T-helper 2 cell treated with Interferon-gamma antibody and Interleukin-4, amounts not matched to agents 100 ng/mL and 5 ng/mL, for 36 hours (primary cell): Measurements from ENCODE around the gene IL9. TPM values are rescaled to one million over a fixed set of nuclear protein-coding genes. Genes with fewer than 3 reads are reported as not detected.

ENCODE experiments used
- intact Hi-C: fragments of 100-400 bp; cut with micrococcal nuclease; formaldehyde crosslinking; loops from one replicate; pipeline ENCODE4 v1.15.1; 2023
- total RNA-seq: library from RNA; stranded (reverse); gene quantifications from 2 replicates; pipeline ENCODE4 v1.2.3, GENCODE V29; 2022

IL9 gene
- total RNA-seq, 1 donor from 2014 or later = 0.59 TPM

DNA sequence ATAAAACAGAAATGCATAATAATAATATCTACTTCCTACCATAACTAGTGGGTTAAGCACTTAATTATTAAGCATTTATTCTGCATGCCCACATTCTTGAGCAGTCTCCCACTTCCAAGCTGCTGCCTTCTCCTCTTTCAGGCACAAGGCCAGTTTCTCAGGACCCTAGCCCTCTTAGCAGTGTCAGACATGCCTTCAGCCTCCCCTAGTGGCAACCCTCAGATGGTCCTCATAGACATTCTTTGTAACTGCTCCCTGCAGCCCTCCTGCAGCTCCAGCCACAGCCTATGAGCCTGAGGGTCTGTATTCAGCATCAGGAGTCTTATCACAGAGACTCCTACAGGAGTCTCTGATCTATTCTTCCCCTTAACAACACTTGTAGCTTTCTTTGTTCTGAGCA lies 3.9 kb downstream of the IL9 start:
- intact Hi-C loops = loop anchor here (1.0 kb wide), 1 partner anchor 23 kb away; no protein-coding TSS in a partner anchor

- intact Hi-C loops = loop anchor here (1.0 kb wide), 1 partner anchor 23 kb away; no protein-coding TSS in a partner anchor
Observed at GRCh38 chr5:135891268-135891667, 4.4 kb downstream of the IL9 start.

GRCh38 chr5:135890867-135891266 lies 4.8 kb downstream of the IL9 start:
- intact Hi-C loops = loop anchor here (1.0 kb wide), 1 partner anchor 23 kb away; no protein-coding TSS in a partner anchor

- intact Hi-C loops = no loop called here
Observed at GRCh38 chr5:135890296-135890695, 5.3 kb downstream of the IL9 start.

DNA sequence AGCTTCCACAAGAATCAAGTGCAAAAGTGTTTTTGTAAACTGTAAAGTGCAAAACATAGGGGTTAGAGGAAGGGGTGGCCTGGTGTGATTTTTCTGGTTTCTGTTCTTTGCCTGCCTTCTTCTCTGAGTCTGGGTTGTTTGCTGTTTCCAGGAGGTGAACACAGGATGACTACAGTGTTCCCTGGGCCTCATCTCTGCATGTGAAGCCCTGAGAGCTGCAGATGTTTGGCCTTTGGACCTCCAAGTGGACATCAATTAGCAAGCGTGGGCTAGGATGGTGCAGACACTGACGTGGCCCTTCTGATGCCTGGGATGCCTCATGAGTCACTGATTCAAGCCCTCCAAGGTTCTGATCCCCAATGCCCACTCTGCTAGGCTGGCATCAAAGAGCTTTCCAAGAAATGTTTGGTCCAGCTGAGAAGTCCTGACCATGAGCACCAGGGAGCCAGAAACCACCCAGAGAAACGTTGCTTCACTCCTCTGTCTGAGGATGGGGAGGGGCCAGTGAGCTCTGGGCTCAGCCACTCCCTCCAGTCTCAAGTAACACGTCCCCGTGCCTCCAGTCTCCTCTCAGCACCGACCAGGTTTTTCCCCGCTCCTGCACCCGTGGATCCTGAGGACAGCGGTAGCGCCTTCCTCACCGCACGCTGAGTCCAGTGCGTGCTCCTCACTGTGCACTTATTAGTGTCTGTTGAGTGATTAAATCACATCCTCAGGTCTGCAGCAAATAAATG lies 7.6 kb downstream of the IL9 start:
- intact Hi-C loops = loop anchor here (1.0 to 2.0 kb wide), 5 partner anchors 174 to 537 kb away; no protein-coding TSS in a partner anchor

DNA sequence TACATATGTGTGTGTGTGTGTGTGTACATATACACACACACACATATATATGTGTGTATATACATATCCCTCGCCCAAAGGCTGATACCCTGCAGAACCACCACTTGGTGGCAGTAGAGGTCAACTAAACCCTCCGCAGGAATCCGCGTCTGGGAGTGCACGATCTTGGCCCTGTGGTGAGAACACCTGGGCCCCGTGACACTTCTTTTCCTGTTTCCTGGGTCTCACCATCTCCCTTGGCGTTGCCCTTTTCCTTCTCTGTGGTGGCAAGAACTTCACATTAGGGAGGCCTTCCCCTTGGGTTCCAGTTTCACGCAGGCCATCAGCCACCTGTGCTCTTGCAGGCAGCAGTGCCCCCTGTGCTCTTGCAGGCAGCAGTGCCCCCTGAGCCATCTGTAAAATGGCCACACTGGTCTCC lies 8.2 kb downstream of the IL9 start:
- intact Hi-C loops = loop anchor here (1.0 to 2.0 kb wide), 5 partner anchors 175 to 537 kb away; no protein-coding TSS in a partner anchor

DNA sequence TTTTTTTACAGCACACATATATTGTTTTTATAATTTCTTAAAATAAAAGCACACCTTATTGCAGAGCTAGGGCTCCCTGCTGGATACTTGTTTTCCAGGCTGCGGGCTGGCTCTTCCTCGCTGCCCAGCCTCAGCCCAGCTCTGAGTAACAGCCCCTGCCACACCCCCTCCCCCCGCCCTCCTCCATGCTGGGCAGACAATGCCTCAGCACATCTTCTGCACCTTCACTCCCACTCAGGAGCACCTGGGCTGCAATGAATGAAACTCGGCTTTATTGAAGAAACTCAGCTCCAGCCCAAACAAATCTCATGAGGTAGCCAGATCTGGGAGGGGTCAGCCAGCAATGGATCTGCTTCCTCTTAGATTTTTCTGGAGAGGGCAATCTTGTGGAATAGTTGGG lies 9.5 kb downstream of the IL9 start:
- intact Hi-C loops = loop anchor here (2.0 kb wide), 1 partner anchor 539 kb away; no protein-coding TSS in a partner anchor

GRCh38 chr5:135885031-135885430 lies 10.6 kb downstream of the IL9 start:
- intact Hi-C loops = no loop called here

DNA sequence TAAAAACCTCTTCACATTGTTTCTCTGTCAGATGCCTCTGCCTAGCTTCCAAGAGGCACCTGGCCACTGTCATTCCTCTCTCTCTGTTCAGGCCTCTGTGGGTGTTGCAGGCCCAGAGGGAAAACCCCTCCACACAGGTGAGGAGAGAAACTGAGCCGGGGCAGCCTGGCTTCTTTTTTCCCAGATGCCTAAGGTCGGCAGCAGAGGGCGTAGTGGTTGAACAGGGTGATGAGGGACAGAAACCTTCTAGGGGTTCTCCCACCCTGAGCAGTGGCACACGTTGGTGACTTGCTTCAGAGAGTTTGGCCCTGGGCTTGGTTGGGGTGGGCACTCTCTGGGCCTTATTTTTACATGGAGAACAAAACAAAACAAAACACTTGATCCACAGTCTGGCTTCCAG lies 12.2 kb downstream of the IL9 start:
- intact Hi-C loops = no loop called here

DNA sequence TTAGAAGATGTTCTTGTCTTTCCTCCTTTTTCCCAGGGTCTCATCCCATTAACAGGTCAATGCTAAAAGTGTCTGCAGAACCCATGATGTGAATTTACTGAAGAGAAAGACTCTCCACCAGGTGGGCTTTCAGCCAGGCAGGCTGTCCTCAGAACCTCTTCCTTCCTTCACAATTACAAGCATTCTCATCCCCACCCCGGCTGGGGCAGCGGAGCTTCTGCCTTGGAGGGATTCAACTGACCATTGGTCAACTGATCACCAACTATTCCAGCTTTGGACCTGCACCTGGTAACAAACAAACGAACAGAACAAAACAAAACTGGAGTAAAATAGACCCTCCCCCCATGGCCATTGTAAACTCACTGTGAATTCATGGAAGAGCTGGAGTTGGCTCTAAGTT lies 12.6 kb downstream of the IL9 start:
- intact Hi-C loops = no loop called here

DNA sequence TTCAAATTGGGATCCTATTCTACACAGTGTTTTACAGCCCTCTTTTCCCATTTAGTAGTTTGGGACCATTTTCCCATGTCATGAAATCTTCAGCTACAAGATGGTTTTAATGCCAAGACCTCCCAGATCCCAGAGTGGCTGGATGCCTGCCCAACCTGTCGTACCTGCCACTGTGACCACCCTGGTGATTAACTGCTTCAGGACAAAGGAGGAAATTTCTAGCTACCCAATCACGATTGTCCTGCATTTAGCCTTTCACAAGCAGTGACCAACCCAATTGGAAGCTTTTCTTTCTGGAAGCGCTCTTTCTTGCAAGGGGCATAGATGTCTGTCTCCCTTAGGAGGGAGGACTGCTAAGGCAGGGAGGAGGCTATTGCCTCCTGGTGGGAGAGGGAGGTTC lies 13.8 kb downstream of the IL9 start:
- intact Hi-C loops = no loop called here

GRCh38 chr5:135881244-135881643 lies 14.4 kb downstream of the IL9 start:
- intact Hi-C loops = no loop called here

DNA sequence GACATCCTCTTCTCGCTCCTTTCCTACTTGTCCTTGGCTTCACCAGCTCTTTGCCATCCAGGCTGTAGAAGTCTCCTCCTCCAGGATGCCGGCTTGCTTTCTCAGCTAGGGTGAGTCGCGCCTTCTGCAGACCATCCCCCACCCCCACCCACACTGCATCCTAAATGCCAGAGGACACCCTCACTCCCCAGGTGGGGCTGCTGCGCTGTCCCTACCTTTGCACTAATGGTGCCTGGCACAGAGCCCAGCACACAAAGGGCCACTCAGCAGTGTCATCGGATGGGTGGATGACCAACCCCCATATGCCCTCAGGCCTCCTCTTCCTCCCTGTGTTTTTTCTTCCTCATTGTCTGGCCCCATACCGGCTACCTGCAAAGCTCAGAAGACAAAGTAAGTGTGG lies 14.8 kb downstream of the IL9 start:
- intact Hi-C loops = no loop called here

GRCh38 chr5:135880278-135880677 lies 15.4 kb downstream of the IL9 start:
- intact Hi-C loops = no loop called here

- intact Hi-C loops = no loop called here
Observed at GRCh38 chr5:135879591-135879990, 16.1 kb downstream of the IL9 start.

DNA sequence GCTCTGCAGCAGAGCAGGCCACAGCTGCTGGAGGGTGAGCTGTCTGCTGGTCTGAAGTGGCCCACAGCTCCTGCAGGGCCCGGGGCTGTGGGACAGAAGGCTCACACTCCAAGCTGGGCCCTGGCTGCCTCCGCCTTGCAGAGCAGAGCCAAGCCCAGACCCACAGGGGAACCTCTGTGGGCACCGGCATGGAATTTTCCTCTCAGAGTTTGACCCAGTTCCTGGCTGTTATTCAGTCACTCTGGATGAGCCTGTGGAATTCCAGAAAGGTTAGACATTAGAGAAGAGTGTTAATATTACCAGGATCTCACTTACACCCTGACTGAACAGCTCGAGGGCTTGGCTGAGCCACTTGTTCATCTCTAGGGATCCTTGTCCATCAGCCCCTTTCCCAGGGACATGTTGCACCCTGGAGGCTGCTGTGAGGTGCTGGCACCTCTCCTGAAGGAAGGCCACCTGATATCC lies 17.5 kb downstream of the IL9 start:
- intact Hi-C loops = no loop called here

DNA sequence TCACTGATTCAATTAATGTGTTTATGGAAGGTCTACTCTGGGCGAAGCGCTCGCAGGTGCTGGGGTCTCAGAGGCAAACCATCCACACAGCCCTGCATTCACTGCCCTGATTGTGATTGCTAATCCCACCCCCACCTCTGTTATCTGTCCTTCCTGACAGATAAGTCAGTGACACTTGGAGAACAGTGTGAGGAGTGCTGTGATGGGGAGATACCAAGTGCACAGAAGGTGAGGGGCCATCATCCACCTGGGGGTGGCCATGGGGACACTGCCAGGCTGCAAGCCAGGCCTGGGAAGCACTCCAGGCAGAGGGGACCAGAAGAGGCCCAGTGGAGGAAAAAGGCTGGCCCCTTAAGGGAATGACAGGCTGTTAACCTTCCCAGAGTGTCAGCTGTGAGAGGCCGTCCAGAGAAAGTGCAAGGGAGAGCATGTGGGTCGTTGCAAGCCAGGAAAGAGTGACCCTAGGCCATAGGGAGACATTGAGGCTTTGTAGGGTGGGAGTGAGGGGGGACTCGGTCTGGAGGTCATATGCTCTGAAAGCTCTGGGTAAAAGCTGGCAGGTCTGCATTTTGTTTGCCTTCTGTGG lies 18.0 kb downstream of the IL9 start:
- intact Hi-C loops = no loop called here

- intact Hi-C loops = no loop called here
Observed at GRCh38 chr5:135876146-135876545, 19.5 kb downstream of the IL9 start.

DNA sequence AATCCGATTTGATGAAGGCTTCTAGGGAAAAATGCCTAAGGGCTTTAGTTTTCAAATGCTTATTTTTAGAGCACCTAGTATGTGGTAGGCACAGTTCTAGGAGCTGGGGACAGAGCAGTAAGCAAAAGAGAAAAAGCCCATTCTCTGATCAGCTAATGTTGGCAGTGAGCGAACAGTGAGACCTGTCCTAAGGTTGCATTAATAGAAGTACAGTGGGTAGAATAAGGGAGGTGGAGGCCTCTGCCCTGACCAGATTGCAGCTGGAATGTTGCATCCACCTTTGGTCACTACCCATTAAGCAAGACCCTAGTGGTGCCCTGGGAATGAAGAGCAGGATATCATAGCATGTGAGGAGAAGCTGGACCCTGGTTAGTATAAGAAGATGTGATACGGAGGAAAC lies 20.1 kb downstream of the IL9 start:
- intact Hi-C loops = no loop called here

- intact Hi-C loops = no loop called here
Observed at GRCh38 chr5:135874461-135874860, 21.2 kb downstream of the IL9 start.

DNA sequence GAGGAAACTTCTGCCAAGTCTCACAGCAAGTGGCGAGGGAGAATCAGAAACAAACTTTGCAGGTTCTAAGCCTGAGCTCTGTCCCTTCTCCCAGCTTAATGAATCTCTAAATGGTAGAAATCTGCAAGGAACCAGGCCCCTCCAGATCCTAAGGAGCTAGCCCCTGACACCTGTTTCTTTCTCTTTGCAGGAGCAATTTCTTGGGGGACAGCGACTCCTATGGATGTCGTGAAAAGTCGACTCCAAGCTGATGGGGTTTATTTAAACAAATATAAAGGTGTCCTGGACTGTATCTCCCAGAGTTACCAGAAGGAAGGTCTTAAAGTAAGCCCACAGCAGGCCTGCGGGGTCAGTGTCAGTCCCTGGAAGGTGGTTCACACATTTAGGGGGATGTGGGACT lies 21.8 kb downstream of the IL9 start:
- intact Hi-C loops = no loop called here

DNA sequence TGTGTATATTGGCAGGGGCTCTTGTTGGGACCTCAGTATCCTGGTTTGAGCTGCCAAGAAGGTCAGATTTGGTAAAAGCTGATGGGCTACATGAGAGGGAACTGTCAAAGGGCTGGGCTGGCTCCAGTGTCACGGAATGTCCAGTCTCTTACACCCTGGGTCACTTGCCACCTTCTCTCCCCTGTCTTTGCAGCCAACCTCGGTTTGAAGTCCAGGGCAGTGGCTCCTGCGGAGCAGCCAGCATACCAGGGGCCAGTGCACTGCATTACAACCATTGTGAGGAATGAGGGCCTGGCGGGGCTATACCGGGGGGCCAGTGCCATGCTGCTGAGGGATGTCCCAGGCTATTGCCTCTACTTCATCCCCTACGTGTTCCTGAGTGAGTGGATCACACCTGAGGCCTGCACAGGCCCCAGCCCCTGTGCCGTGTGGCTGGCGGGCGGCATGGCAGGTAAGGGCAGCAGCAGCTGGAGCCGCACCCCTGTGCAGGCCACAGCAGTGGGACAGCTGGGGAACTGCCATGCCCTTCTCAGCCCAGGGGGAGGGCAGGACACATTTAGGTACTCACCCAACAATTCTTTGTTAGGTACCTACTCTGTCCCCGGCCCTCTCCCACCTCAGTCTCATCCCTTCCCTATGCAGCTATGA lies 24.2 kb downstream of the IL9 start:
- intact Hi-C loops = no loop called here
